Retinal pigment epithelial cell (primary cell): ENCODE results near the gene OR51B5.
"Not testable (repeated sequence)": the region's sequence is repeated elsewhere in the genome, so short reads cannot be mapped to it uniquely, and the experiment has no call there.

ENCODE experiments used
- DNase-seq: peaks from one replicate; pipeline ENCODE4 v3.0.0-alpha.2; 2010; ENCODE audit warnings: low read depth
- H3K4me3 ChIP-seq: 2 replicates; pipeline ENCODE4 v1.5.1; 2011; ENCODE audit warnings: mild to moderate bottlenecking, low read length, control low read depth, moderate library complexity
- CTCF ChIP-seq: conservative IDR thresholded peaks from 2 replicates; pipeline ENCODE4 v1.5.1; 2011; ENCODE audit warnings: low read depth, low read length, control low read depth, inconsistent platforms

OR51B5 gene

GRCh38 chr11:5324197-5324596, 19.1 kb downstream of the OR51B5 start, which contains the start of gene OR51B2:
TSS of gene OR51B2 (minus strand) at chr11:5324297. CDS start at chr11:5324297, 0 bp downstream.
- TF ChIP-seq CTCF: no peak
- DNase-seq: no peak
- no peak within 1 kb of the TSS for H3K4me3 ChIP-seq

GRCh38 chr11:5317292-5317691, 26.0 kb downstream of the OR51B5 start:
- no peak for TF ChIP-seq CTCF
- H3K4me3 ChIP-seq: no peak overlapping the region
- no peak for DNase-seq

GRCh38 chr11:5313326-5314023, 29.8 kb downstream of the OR51B5 start:
- H3K4me3 ChIP-seq, DNase-seq: not testable (repeated sequence)

GRCh38 chr11:5310423-5310822, 32.9 kb downstream of the OR51B5 start:
- H3K4me3 ChIP-seq: no peak overlapping the region
- DNase-seq: no peak
- TF ChIP-seq CTCF: no peak

GRCh38 chr11:5307256-5308019, 35.9 kb downstream of the OR51B5 start:
- DNase-seq: no peak
- H3K4me3 ChIP-seq: no peak overlapping the region
- TF ChIP-seq CTCF: no peak

GRCh38 chr11:5304046-5304445, 39.3 kb downstream of the OR51B5 start:
- no peak for DNase-seq
- TF ChIP-seq CTCF: no peak
- H3K4me3 ChIP-seq: no peak overlapping the region

- no peak for TF ChIP-seq CTCF
Observed at GRCh38 chr11:5303626-5304025, 39.7 kb downstream of the OR51B5 start.

More at GRCh38 chr11:5303626-5304025, 39.7 kb downstream of the OR51B5 start:
- no peak overlapping the region for H3K4me3 ChIP-seq
- DNase-seq: no peak
